ENCODE results near the gene RGMB. TPM values are rescaled to one million over a fixed set of nuclear protein-coding genes. Genes with fewer than 3 reads are reported as not detected.

RGMB gene
- polyA plus RNA-seq, 1 of the 3 experiments (the other 2 are of a cell fraction) = 86.7 TPM

- TF ChIP-seq, protein P1, sequence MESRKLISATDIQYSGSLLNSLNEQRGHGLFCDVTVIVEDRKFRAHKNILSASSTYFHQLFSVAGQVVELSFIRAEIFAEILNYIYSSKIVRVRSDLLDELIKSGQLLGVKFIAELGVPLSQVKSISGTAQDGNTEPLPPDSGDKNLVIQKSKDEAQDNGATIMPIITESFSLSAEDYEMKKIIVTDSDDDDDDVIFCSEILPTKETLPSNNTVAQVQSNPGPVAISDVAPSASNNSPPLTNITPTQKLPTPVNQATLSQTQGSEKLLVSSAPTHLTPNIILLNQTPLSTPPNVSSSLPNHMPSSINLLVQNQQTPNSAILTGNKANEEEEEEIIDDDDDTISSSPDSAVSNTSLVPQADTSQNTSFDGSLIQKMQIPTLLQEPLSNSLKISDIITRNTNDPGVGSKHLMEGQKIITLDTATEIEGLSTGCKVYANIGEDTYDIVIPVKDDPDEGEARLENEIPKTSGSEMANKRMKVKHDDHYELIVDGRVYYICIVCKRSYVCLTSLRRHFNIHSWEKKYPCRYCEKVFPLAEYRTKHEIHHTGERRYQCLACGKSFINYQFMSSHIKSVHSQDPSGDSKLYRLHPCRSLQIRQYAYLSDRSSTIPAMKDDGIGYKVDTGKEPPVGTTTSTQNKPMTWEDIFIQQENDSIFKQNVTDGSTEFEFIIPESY (IDR thresholded peaks at IDR 0.05; ENCODE audit: borderline replicate concordance, low read depth) = no peak
- TF ChIP-seq JUND (IDR thresholded peaks at IDR 0.05) = no peak
- TF ChIP-seq, protein P2, sequence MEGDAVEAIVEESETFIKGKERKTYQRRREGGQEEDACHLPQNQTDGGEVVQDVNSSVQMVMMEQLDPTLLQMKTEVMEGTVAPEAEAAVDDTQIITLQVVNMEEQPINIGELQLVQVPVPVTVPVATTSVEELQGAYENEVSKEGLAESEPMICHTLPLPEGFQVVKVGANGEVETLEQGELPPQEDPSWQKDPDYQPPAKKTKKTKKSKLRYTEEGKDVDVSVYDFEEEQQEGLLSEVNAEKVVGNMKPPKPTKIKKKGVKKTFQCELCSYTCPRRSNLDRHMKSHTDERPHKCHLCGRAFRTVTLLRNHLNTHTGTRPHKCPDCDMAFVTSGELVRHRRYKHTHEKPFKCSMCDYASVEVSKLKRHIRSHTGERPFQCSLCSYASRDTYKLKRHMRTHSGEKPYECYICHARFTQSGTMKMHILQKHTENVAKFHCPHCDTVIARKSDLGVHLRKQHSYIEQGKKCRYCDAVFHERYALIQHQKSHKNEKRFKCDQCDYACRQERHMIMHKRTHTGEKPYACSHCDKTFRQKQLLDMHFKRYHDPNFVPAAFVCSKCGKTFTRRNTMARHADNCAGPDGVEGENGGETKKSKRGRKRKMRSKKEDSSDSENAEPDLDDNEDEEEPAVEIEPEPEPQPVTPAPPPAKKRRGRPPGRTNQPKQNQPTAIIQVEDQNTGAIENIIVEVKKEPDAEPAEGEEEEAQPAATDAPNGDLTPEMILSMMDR (IDR thresholded peaks at IDR 0.05) = peak; percentile 97
- no peak for TF ChIP-seq YY1 (IDR thresholded peaks at IDR 0.05; ENCODE audit: low read depth)
- TF ChIP-seq MXI1 (IDR thresholded peaks at IDR 0.05; ENCODE audit: low read depth, low read length) = no peak
- TF ChIP-seq TCF12 (IDR thresholded peaks at IDR 0.05) = no peak
- TF ChIP-seq RAD21 (IDR thresholded peaks at IDR 0.05; ENCODE audit: low read length) = peak; percentile 81
- no peak for TF ChIP-seq FOXJ3 (CRISPR knock-in tag; IDR thresholded peaks at IDR 0.05)
- no peak for TF ChIP-seq GABPA (IDR thresholded peaks at IDR 0.05; ENCODE audit: low read depth)
Measured at GRCh38 chr5:98768160-98768959, 5.1 kb upstream of the RGMB start (continued).

DNA sequence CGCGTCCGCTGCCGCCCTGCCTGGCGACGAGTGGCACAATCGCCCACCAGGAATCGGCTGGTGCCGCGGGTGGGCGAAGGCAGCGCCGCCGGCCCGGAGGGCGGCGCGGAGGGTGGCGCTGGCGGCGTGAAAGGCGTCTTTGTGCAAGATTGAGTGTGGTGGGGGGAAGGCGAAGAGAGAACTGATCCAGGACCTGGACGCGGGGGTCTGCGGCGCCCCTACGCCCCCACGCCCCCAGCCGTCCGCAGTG, 4.6 kb upstream of the RGMB start:
- WGBS (ENCODE audit: low lambda C conversion rate) = 7% methylated on average over 5 of the region's 31 CpGs
- peaks cover 44% of the 10 kb centered on the region for H3K79me2 ChIP-seq (ENCODE audit: insufficient read depth)

More for the DNA sequence above, 4.6 kb upstream of the RGMB start:
- Histone ChIP-seq H3F3A (replicated peaks; ENCODE audit: insufficient read depth) (peaks cover 30% of the 10 kb centered on the region), H3K27me3 (ENCODE audit: insufficient read depth) (no peaks in the 10 kb centered on the region), H3K36me3 (replicated peaks in 1 of 2; ENCODE audit: control insufficient read depth in 1 of 2, insufficient read depth in 2 of 2, low read length in 1 of 2) (peaks cover 0 to 16% of the 10 kb centered on the region in 2 experiments), H3K4me1 (ENCODE audit: control insufficient read depth in 1 of 2, insufficient read depth in 2 of 2, low read depth in 1 of 2, low read length in 1 of 2) (peaks cover 9 to 11% of the 10 kb centered on the region in 2 experiments; a peak in 3 of 4 replicates), H3K4me2 (peak overlapping the region; percentile 90), H3K4me3 (ENCODE audit: low read depth in 2 of 2, low read length in 1 of 2) (peak overlapping the region; percentile 83 to 90), H3K9ac (peak overlapping the region; percentile 99), H2AFZ (ENCODE audit: low read depth) (peak overlapping the region; percentile 83), H4K20me1 (ENCODE audit: insufficient read depth) (no peaks in the 10 kb centered on the region; the same call in 1 of the 2 replicates), H3K9me3 (no peaks in the 10 kb centered on the region), H3K9me2 (no peaks in the 10 kb centered on the region), H3K27ac (ENCODE audit: low read depth in 2 of 2, low read length in 1 of 2) (peak overlapping the region; percentile 66 to 96)
- DNase-seq = no peak
- CTCF ChIA-PET = interaction anchor here (0.6 to 13.6 kb wide), 45 partner anchors 9 to 1959 kb away, joined by 3 to 409 read pairs (median 4); partner anchors contain the start of gene RIOK2
- no peak for TF ChIP-seq MXI1 (IDR thresholded peaks at IDR 0.05; ENCODE audit: low read depth, low read length)
- TF ChIP-seq TEAD4 (IDR thresholded peaks at IDR 0.05; ENCODE audit: borderline replicate concordance, insufficient read depth) = no peak
- TF ChIP-seq, protein P3, sequence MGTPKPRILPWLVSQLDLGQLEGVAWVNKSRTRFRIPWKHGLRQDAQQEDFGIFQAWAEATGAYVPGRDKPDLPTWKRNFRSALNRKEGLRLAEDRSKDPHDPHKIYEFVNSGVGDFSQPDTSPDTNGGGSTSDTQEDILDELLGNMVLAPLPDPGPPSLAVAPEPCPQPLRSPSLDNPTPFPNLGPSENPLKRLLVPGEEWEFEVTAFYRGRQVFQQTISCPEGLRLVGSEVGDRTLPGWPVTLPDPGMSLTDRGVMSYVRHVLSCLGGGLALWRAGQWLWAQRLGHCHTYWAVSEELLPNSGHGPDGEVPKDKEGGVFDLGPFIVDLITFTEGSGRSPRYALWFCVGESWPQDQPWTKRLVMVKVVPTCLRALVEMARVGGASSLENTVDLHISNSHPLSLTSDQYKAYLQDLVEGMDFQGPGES (IDR thresholded peaks at IDR 0.05; ENCODE audit: low read depth, low read length) = no peak
- TF ChIP-seq RCOR1 (IDR thresholded peaks at IDR 0.05; ENCODE audit: low read length) = no peak
- no peak for TF ChIP-seq GATA2 (CRISPR knock-in tag; IDR thresholded peaks at IDR 0.05)
- TF ChIP-seq, protein P4, sequence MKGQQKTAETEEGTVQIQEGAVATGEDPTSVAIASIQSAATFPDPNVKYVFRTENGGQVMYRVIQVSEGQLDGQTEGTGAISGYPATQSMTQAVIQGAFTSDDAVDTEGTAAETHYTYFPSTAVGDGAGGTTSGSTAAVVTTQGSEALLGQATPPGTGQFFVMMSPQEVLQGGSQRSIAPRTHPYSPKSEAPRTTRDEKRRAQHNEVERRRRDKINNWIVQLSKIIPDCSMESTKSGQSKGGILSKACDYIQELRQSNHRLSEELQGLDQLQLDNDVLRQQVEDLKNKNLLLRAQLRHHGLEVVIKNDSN (IDR thresholded peaks at IDR 0.05; ENCODE audit: borderline replicate concordance, low read depth) = no peak
- TF ChIP-seq PBX3 (IDR thresholded peaks at IDR 0.05) = no peak
- TF ChIP-seq RAD21 (IDR thresholded peaks at IDR 0.05; ENCODE audit: low read length) = no peak
- no peak for TF ChIP-seq SMC3 (IDR thresholded peaks at IDR 0.05; ENCODE audit: low read depth, low read length)
- TF ChIP-seq, protein P5, sequence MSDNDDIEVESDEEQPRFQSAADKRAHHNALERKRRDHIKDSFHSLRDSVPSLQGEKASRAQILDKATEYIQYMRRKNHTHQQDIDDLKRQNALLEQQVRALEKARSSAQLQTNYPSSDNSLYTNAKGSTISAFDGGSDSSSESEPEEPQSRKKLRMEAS (IDR thresholded peaks at IDR 0.05; ENCODE audit: low read depth) = no peak
- TF ChIP-seq FOXM1 (IDR thresholded peaks at IDR 0.05; ENCODE audit: low read depth) = no peak; the same call in 1 of the 2 replicates
- POLR2A ChIA-PET = no interaction called here
